Measurements from ENCODE around the gene AKAP1. TPM values are rescaled to one million over a fixed set of nuclear protein-coding genes. Genes with fewer than 3 reads are reported as not detected.

AKAP1 gene, protein sequence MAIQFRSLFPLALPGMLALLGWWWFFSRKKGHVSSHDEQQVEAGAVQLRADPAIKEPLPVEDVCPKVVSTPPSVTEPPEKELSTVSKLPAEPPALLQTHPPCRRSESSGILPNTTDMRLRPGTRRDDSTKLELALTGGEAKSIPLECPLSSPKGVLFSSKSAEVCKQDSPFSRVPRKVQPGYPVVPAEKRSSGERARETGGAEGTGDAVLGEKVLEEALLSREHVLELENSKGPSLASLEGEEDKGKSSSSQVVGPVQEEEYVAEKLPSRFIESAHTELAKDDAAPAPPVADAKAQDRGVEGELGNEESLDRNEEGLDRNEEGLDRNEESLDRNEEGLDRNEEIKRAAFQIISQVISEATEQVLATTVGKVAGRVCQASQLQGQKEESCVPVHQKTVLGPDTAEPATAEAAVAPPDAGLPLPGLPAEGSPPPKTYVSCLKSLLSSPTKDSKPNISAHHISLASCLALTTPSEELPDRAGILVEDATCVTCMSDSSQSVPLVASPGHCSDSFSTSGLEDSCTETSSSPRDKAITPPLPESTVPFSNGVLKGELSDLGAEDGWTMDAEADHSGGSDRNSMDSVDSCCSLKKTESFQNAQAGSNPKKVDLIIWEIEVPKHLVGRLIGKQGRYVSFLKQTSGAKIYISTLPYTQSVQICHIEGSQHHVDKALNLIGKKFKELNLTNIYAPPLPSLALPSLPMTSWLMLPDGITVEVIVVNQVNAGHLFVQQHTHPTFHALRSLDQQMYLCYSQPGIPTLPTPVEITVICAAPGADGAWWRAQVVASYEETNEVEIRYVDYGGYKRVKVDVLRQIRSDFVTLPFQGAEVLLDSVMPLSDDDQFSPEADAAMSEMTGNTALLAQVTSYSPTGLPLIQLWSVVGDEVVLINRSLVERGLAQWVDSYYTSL
- total RNA-seq = 60.0 TPM

GRCh38 chr17:57084802-57085447, at the start of gene AKAP1:
AKAP1 (plus strand) TSS chr17:57085246; CDS start chr17:57105465, 20,219 bp downstream.
- DNase-seq (ENCODE audit: low spot score) (peak; percentile 98), ATAC-seq (peak; percentile 87)

DNA sequence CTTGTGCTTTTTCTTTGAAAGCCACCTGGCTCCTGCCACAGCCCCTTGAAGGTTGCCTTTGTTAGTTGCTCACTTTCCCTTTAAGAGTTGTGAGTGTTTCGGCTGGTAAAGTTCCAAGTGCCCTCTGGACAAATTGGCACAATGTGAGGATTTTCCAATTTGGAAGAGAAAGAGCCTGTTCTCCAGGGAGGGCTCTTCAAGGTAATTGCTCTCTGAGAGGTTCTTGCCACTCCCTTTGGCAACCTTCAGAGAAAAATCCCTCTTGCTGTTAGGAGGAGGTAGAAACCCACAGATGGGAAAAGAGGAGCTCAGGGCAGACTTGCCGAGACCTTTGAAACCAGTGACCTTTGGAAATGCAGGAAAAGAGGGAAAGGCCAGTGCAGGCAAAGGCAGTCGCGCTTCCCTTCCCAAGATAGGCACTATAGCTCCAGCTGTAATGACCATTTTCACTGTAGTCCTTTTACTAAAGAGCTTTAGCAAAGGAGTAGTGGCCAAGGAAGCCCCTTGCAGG, 49.0 kb upstream of the AKAP1 start:
- ATAC-seq (peak; percentile 85), DNase-seq (ENCODE audit: low spot score) (peak; percentile 67)

DNA sequence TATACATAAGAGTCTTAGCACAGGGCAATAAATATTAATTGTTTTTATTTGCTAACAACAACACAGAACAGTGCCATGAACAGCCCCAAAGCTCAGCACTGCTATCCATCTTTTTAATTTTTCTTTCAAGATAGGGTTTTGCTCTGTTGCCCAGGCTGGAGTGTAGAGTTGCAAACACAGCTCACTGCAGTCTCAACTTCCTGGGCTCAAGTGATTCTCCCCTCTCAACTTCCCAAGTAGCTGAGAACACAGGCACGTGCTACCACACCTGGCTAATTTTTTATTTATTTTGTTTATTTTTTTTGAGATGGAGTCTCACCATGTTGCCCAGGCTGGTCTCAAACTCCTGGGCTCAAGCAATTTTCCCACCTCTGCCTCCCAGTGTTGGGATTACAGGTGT, 47.6 kb upstream of the AKAP1 start:
- ATAC-seq = no peak
- no peak for DNase-seq (ENCODE audit: low spot score)

- DNase-seq (ENCODE audit: low spot score) = no peak
- ATAC-seq = no peak
These were observed 46.6 kb upstream of the AKAP1 start for GRCh38 chr17:57038486-57038885.

- ATAC-seq (no peak), DNase-seq (ENCODE audit: low spot score) (no peak)
These were observed 44.5 kb upstream of the AKAP1 start for GRCh38 chr17:57040571-57040970.

DNA sequence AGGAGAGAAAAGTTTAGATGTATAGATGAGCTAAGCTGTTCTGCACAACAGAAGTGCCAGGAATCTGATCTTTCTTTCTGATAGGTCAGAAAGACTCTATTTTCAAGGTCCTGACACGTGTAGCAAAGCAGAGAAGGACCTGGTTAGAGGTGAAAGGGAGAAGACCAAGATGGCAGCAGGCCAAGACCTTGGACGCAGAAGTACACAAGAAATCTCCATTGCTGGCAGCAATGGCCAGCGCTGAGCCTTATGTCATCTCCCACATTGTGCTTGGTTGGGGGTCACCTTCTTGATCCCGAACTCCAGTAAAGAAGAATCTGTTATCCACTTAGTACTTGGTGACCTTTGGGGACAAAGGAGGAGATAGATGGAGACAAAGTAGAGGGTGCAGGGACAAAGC, 41.8 kb upstream of the AKAP1 start:
- no peak for ATAC-seq
- DNase-seq (ENCODE audit: low spot score) = no peak

DNA sequence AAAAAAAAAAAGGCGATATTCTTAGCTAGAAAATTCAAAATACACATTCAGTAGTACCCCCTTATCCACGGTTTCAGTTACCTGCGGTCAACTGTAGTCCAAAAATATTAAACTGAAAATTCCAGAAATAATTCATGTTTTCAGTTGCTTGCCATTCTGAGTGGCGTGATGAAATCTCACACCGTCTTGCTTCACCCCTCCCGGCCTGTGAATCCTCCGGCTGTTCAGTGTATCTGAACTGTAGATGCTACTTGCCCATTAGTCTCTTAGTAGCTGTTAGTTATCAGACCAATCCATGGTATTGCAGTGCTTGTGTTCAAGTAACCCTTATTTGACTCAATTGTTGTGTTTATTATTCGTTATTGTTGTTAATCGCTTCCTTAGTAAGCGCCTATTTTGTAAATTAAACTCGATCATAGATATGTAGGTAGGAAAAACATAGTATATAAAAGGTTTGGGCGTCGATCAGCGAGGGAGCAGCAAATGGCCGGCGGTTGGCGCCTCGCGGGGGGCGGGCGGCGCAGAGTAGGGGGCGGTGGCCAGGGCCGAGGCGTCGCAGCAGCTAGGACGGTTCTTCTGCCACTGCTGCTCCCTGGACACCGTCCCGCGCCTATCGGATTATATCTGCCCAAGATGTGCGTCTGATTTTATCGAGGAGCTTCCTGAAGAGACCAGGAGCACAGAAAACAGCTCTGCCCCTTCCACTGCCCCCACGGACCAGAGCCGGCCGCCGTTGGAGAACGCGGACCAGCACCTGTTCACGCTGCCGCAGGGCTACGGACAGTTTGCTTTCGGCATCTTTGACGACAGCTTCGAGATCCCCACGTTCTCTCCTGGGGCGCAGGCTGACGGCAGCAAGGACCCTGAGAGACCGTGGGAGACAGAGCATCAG, 39.8 kb upstream of the AKAP1 start:
- ATAC-seq (no peak), DNase-seq (ENCODE audit: low spot score) (no peak)

GRCh38 chr17:57045868-57046704, 39.0 kb upstream of the AKAP1 start:
- DNase-seq (ENCODE audit: low spot score) = peak; percentile 53

GRCh38 chr17:57046749-57047148, 38.3 kb upstream of the AKAP1 start:
- ATAC-seq (no peak), DNase-seq (ENCODE audit: low spot score) (no peak)

More at GRCh38 chr17:57045868-57046704, 39.0 kb upstream of the AKAP1 start:
- peak; percentile 89 for ATAC-seq

DNA sequence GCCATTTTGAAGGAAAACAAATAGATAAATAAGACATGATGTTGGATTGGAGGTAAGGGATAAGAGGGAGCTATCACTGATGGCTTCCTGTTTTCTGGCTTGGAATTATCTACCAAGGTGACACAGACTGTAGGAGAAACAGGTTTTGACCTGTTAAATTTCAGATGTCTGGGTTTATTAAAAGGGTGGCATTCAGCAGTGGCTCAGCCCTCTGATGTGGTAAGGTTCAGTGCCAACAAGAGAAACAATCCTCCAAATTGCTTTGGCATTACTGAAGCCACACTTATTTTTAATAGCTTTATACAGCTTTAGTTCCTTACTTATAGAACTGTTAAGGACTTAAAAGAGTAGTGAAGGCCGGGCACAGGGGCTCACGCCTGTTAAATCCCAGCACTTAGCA, 37.0 kb upstream of the AKAP1 start:
- ATAC-seq (no peak), DNase-seq (ENCODE audit: low spot score) (no peak)

DNA sequence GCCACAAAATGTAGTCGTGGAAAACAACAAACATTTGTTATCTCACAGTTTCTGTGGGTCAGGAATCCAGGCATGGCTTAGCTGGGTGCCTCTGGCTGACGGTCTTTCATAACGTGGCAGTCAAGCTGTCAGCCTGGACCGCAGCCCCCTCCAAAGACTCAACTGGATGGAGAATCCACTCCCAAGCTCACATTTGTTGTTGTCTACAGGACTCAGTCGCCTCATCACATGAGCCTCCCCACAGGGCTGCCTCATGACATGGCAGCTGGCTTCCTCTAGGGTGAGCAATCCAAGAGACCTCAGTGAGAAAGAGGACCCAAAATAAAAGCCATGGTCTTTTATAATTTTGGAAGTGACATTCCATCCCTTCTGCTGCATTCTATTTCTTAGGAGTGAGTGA, 34.7 kb upstream of the AKAP1 start:
- ATAC-seq = no peak
- DNase-seq (ENCODE audit: low spot score) = no peak

DNA sequence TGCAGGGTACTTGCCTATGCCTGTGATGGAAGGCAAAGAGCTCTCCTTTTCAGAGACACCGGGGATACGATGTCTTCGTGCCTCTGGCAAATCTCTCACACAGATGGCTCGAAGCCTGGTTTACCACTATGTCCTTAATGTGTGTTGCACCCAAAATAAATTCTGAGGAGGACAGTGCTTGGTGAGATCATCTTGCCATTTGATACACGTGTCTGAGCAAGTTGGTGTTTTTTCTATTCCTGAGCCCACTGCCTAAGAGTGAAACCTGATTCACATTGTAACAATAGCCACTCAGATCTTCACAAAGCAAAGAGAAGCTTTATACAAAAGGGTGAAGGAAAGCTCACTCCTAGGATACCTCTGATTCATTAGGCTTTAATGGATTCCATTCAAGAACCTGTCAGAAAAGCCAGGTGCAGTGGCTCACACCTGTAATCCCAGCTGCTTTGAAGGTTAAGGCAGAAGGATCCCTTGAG, 33.1 kb upstream of the AKAP1 start:
- ATAC-seq = no peak
- DNase-seq (ENCODE audit: low spot score) = no peak

DNA sequence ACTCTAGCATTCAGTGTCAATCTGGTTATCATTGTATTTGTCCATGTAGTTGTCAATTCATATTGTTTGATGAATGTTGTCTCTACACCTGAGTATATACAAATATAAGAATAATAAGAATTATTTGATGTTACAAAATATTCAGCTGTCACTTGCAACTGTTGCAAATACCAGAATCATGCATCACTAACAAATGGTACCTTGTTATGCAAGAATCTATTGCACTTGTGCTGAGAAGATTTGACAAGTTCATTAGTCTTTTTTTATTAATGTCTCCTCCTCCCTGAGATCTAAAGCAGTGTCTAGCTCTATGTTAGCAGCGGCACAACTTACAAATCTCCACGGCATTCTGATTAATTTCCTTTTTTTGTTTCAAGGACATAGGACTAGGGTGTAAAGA, 22.2 kb upstream of the AKAP1 start:
- no peak for ATAC-seq
- no peak for DNase-seq (ENCODE audit: low spot score)

DNA sequence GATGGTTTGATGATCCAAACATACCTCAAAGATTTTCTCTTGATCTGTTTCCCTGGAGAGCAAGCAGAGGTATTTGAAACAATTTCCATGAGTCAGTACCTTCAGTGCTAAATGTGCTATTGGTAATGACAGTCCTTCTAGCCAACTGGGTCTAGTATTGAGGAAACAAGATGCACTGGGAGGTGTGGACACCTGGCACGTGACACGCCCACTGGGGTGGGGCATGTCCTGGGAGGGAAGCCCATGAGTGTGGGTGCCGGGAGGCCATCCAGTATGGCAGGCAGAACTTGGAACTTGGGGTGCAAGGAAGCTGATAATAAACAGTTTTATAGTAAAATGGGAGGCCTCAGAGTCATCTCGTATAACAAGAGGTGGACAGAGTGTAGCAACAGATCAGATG, 17.9 kb upstream of the AKAP1 start:
- no peak for DNase-seq (ENCODE audit: low spot score)
- ATAC-seq = no peak

GRCh38 chr17:57067781-57068180, 17.3 kb upstream of the AKAP1 start:
- DNase-seq (ENCODE audit: low spot score) = no peak
- ATAC-seq = peak; percentile 21

- DNase-seq (ENCODE audit: low spot score) = peak; percentile 75
- ATAC-seq = peak; percentile 99
These were observed 16.8 kb upstream of the AKAP1 start for GRCh38 chr17:57068222-57068658.

GRCh38 chr17:57068707-57069106, 16.3 kb upstream of the AKAP1 start:
- no peak for ATAC-seq
- no peak for DNase-seq (ENCODE audit: low spot score)

DNA sequence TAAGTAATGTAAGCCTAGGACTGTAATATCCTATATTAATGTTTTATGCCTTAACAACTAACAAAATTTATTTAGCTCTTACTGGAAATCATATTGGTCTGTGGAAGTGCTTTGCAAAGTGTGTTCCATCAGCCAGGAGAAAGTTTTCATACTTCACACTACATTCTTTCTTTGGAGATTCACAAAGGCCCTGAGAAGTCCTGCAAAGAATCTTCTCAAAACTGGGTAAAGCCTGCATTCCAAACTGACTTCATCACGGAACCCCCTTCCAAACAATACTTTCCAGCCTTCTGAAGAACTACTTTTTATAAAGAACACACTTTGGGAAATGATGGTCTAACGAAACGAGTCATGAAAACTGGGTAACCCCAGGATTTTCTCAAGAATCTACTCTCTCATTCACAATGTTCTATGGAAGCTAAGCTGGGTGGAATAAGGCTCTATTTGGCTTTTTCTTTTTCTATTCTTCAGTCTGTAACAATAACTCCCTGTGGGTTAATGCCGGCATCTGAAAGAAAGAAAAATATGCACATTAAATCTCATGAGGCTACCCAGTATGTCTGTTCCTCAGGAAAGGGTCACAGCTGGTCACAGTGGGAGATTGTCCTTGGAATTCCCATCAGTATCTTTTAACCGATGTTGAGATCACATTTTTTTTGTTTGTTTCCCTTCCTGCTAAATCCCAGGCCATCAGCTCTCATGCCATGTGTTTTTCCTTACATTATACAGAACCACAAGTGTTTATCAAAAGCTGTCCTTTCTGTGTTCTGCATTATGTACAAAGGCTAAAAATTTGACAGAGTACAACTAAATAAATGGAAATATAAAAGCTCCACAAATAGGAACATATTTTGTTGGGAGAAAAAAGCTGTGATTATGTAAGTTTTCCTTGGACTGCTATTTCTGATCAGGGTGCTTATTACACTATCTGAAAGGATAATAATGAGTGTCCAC, 12.8 kb upstream of the AKAP1 start:
- DNase-seq (ENCODE audit: low spot score) (no peak), ATAC-seq (no peak)

Measured in left lobe of liver (tissue), 2 donors.